Astrocyte (in vitro differentiated cells and primary cell): ENCODE results near the gene HDAC8. TPM values are rescaled to one million over a fixed set of nuclear protein-coding genes. Genes with fewer than 3 reads are reported as not detected.

ENCODE experiments used
- DNase-seq: peaks from one replicate; pipeline ENCODE4 v3.0.0-alpha.2; 2010; ENCODE audit warnings: low read depth
- FAIRE-seq: peaks from 2 replicates; lab custom pipeline; 2011; peaks lifted over from hg19 to GRCh38; lab: Jason Lieb, UNC
- H2AFZ ChIP-seq: 2 replicates; pipeline ENCODE4 v1.6.0; 2012; ENCODE audit warnings: low read depth, low read length, inconsistent platforms
- H3K27ac ChIP-seq: 2 replicates; pipeline ENCODE4 v1.5.1; 2011; ENCODE audit warnings: low read depth, low read length, inconsistent platforms
- H3K27me3 ChIP-seq: 2 replicates; pipeline ENCODE4 v1.6.0; 2011; ENCODE audit warnings: low read length, inconsistent platforms; ENCODE audit not compliant: insufficient read depth
- H3K36me3 ChIP-seq: 2 replicates; pipeline ENCODE4 v1.5.1; 2011; ENCODE audit warnings: low read length, inconsistent platforms; ENCODE audit not compliant: insufficient read depth
- H3K4me1 ChIP-seq: 2 replicates; pipeline ENCODE4 v1.5.1; 2011; ENCODE audit warnings: low read length, inconsistent platforms; ENCODE audit not compliant: insufficient read depth
- H3K4me2 ChIP-seq: 2 replicates; pipeline ENCODE4 v1.6.0; 2012; ENCODE audit warnings: low read length, inconsistent platforms
- H3K4me3 ChIP-seq: 2 replicates; pipeline ENCODE4 v1.5.1; 2011; ENCODE audit warnings: low read depth, mild to moderate bottlenecking, low read length, inconsistent platforms; ENCODE audit not compliant: insufficient read depth
- H3K79me2 ChIP-seq: 2 replicates; pipeline ENCODE4 v1.6.0; 2012; ENCODE audit warnings: mild to moderate bottlenecking, low read length, inconsistent platforms; ENCODE audit not compliant: insufficient read depth
- H3K9ac ChIP-seq: 2 replicates; pipeline ENCODE4 v1.6.0; 2012; ENCODE audit warnings: mild to moderate bottlenecking, low read length, inconsistent platforms
- H3K9me3 ChIP-seq: 2 replicates; pipeline ENCODE4 v1.5.1; 2012; ENCODE audit warnings: low read depth, mild to moderate bottlenecking, low read length, inconsistent platforms; ENCODE audit not compliant: insufficient read depth
- H4K20me1 ChIP-seq: 2 replicates; pipeline ENCODE4 v1.6.0; 2012; ENCODE audit warnings: low read length, inconsistent platforms; ENCODE audit not compliant: insufficient read depth
- H3K27ac Mint-ChIP-seq: one replicate; pipeline ENCODE4 v1.8.0; 2021; ENCODE audit warnings: mild to moderate bottlenecking, mixed read lengths; ENCODE audit not compliant: unreplicated experiment
- H3K27me3 Mint-ChIP-seq: one replicate; pipeline ENCODE4 v1.8.0; 2021; ENCODE audit warnings: low read depth, mixed read lengths; ENCODE audit not compliant: unreplicated experiment
- H3K36me3 Mint-ChIP-seq: one replicate; pipeline ENCODE4 v1.8.0; 2021; ENCODE audit warnings: low read depth, mixed read lengths; ENCODE audit not compliant: unreplicated experiment
- H3K4me1 Mint-ChIP-seq: one replicate; pipeline ENCODE4 v1.8.0; 2021; ENCODE audit warnings: low read depth, mixed read lengths; ENCODE audit not compliant: unreplicated experiment
- H3K4me3 Mint-ChIP-seq: one replicate; pipeline ENCODE4 v1.8.0; 2021; ENCODE audit warnings: mild to moderate bottlenecking, moderate library complexity, mixed read lengths; ENCODE audit not compliant: unreplicated experiment
- H3K9me3 Mint-ChIP-seq: one replicate; pipeline ENCODE4 v1.8.0; 2021; ENCODE audit warnings: mild to moderate bottlenecking, mixed read lengths; ENCODE audit not compliant: unreplicated experiment
- EZH2 ChIP-seq: IDR thresholded peaks from 2 replicates; pipeline ENCODE4 v1.6.1; 2012; ENCODE audit warnings: mild to moderate bottlenecking, low read length, inconsistent platforms; ENCODE audit not compliant: insufficient read depth
- total RNA-seq: library from RNA; stranded (reverse); gene quantifications from 2 replicates; pipeline ENCODE4 v1.2.1, GENCODE V29; 2021
- TF ChIP-seq, protein P1 (sequence below): IDR thresholded peaks from 2 replicates; pipeline ENCODE4 v1.5.1; 2011; ENCODE audit warnings: low read depth, mild to moderate bottlenecking, inconsistent platforms, low read length, moderate library complexity; ENCODE audit not compliant: insufficient read depth

HDAC8 gene
- total RNA-seq, 1 donor from 2014 or later, result 23.6 TPM

DNA sequence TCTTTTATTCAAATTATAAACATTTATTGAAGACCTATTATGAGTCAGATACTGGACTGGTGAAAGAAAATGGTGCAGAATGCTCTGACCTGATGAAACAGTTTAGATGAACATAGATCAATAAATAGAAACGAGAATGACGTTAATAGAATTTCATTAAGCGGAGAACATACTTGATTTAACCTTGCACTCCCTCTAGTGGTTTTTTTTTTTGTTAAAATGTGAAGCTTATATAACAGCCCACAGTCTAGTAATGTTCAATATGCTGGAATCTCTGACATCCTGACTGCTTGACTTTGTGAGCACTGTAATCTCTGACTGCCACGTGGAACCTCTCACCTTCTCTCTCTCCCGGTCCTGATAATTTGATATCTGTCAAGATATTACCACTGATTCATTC is 32.3 kb downstream of the HDAC8 start:
- H3K27ac Mint-ChIP-seq, result no peak overlapping the region
- no peak overlapping the region for H3K4me2 ChIP-seq
- H3K27me3 Mint-ChIP-seq, result no peaks in the 10 kb centered on the region
- no peak overlapping the region for H2AFZ ChIP-seq
- H3K27me3 ChIP-seq, result no peaks in the 10 kb centered on the region
- no peak overlapping the region for H3K4me3 Mint-ChIP-seq
- H3K9me3 ChIP-seq, result no peaks in the 10 kb centered on the region
- no peaks in the 10 kb centered on the region for H3K36me3 ChIP-seq
- TF ChIP-seq EZH2, result no peak
- TF ChIP-seq, protein P1, sequence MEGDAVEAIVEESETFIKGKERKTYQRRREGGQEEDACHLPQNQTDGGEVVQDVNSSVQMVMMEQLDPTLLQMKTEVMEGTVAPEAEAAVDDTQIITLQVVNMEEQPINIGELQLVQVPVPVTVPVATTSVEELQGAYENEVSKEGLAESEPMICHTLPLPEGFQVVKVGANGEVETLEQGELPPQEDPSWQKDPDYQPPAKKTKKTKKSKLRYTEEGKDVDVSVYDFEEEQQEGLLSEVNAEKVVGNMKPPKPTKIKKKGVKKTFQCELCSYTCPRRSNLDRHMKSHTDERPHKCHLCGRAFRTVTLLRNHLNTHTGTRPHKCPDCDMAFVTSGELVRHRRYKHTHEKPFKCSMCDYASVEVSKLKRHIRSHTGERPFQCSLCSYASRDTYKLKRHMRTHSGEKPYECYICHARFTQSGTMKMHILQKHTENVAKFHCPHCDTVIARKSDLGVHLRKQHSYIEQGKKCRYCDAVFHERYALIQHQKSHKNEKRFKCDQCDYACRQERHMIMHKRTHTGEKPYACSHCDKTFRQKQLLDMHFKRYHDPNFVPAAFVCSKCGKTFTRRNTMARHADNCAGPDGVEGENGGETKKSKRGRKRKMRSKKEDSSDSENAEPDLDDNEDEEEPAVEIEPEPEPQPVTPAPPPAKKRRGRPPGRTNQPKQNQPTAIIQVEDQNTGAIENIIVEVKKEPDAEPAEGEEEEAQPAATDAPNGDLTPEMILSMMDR, result peak; percentile 17
- no peaks in the 10 kb centered on the region for H3K79me2 ChIP-seq
- no peaks in the 10 kb centered on the region for H3K4me1 Mint-ChIP-seq
- peaks cover 4% of the 10 kb centered on the region for H4K20me1 ChIP-seq
- H3K9ac ChIP-seq, result no peak overlapping the region
- H3K9me3 Mint-ChIP-seq, result no peaks in the 10 kb centered on the region
- peak; percentile 99 for FAIRE-seq
- no peaks in the 10 kb centered on the region for H3K4me1 ChIP-seq
- peak; percentile 10 for DNase-seq
- H3K36me3 Mint-ChIP-seq, result peaks cover 2% of the 10 kb centered on the region
- H3K4me3 ChIP-seq, result no peak overlapping the region
- no peak overlapping the region for H3K27ac ChIP-seq

DNA sequence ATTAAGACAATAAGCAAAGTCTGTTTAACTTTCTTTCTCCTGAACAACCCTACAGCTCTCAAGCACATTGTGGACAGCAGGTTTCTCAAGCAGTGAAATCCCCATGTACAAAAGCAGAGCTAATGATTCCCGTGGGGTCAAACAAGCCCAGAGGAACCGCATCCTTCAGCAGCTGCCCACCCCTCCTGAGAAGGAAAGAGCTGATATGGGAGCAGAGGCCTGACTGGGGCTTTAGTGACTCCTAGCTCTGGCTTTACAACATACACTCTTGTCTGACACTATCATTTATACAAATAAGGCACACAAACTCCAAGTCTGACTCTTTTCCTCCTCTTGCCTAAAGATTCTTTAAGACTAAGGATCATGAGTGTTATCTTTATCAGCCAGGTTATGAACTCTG is 32.8 kb downstream of the HDAC8 start:
- H3K9me3 Mint-ChIP-seq, result no peaks in the 10 kb centered on the region
- H3K79me2 ChIP-seq, result no peaks in the 10 kb centered on the region
- H3K36me3 ChIP-seq, result no peaks in the 10 kb centered on the region
- H3K4me1 Mint-ChIP-seq, result no peaks in the 10 kb centered on the region
- no peaks in the 10 kb centered on the region for H3K4me1 ChIP-seq
- no peaks in the 10 kb centered on the region for H3K27me3 Mint-ChIP-seq
- H3K9ac ChIP-seq, result no peak overlapping the region
- no peak overlapping the region for H3K27ac Mint-ChIP-seq
- H3K4me2 ChIP-seq, result no peak overlapping the region
- H3K4me3 Mint-ChIP-seq, result no peak overlapping the region
- no peaks in the 10 kb centered on the region for H3K9me3 ChIP-seq
- DNase-seq (no peak), FAIRE-seq (peak; percentile 93)
- H3K36me3 Mint-ChIP-seq, result peaks cover 2% of the 10 kb centered on the region
- no peaks in the 10 kb centered on the region for H3K27me3 ChIP-seq
- no peak overlapping the region for H3K4me3 ChIP-seq
- no peak overlapping the region for H2AFZ ChIP-seq
- TF ChIP-seq, protein P1, result no peak
- no peak for TF ChIP-seq EZH2
- H4K20me1 ChIP-seq, result peaks cover 4% of the 10 kb centered on the region
- no peak overlapping the region for H3K27ac ChIP-seq

DNA sequence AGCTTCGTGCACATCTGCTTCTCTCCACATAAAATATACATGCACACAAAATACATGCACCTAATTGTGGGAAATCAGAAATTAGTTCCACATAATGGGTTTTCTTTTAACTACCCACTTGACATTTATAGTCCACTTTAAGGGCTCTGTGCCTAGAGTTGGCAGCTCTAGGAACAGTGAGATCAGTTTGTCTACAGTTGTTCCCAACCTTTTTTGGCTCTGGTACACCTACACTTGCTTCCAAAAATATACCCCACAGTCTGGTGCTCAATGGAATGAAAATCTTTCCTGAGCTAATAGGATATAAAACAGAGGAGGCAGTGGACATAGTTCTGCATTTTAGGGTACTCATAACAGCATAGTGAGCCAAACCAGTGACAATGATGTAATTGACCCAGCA is 36.1 kb downstream of the HDAC8 start:
- DNase-seq, result no peak
- FAIRE-seq, result peak; percentile 69
- no peaks in the 10 kb centered on the region for H4K20me1 ChIP-seq
- Mint-ChIP-seq H3K36me3 (no peaks in the 10 kb centered on the region), H3K4me3 (no peak overlapping the region), H3K9me3 (no peaks in the 10 kb centered on the region), H3K4me1 (no peaks in the 10 kb centered on the region), H3K27ac (no peak overlapping the region), H3K27me3 (no peaks in the 10 kb centered on the region)
- no peak overlapping the region for H3K27ac ChIP-seq
- no peak overlapping the region for H3K4me2 ChIP-seq
- no peak for TF ChIP-seq EZH2
- TF ChIP-seq, protein P1, result no peak
- no peak overlapping the region for H2AFZ ChIP-seq
- H3K36me3 ChIP-seq, result no peaks in the 10 kb centered on the region
- H3K4me1 ChIP-seq, result no peaks in the 10 kb centered on the region
- H3K79me2 ChIP-seq, result no peaks in the 10 kb centered on the region
- no peaks in the 10 kb centered on the region for H3K27me3 ChIP-seq
- H3K9me3 ChIP-seq, result no peaks in the 10 kb centered on the region
- no peak overlapping the region for H3K4me3 ChIP-seq
- H3K9ac ChIP-seq, result no peak overlapping the region
